K562 (cell line): ENCODE measurements around the gene FOXE1. TPM values are rescaled to one million over a fixed set of nuclear protein-coding genes. Genes with fewer than 3 reads are reported as not detected.

Experiments used
- ATAC-seq: fragments of 200-7000 bp; cut with Tn5 transposase; 3 replicates; pipeline ENCODE4 v1.9.1; 2020; ENCODE audit warnings: moderate library complexity
- BruUV-seq: library from RNA; stranded (reverse); fragments of 400-500 nt; replicated peaks from 2 replicates; lab custom pipeline; 2021; lab: Mats Ljungman, UMichigan
- CTCF ChIA-PET: fragments of 300-600 bp; formaldehyde crosslinking; extraction: SDS; loops from one replicate; lab custom pipeline; 2021; ENCODE audit warnings: low intra/inter-chr PET ratio; lab: Yijun Ruan, JAX
- POLR2A ChIA-PET: fragments of 300-600, 350-650 bp; sonication (Branson Sonifier 250); formaldehyde crosslinking; extraction: SDS; loops from one replicate; lab custom pipeline; 2021; ENCODE audit warnings: antibody characterized with exemption, inconsistent platforms; lab: Yijun Ruan, JAX
- DNase-seq, 4 experiments: peaks; one replicate each; pipeline versions ENCODE4 v3.0.0 to v3.0.0-alpha.2; 2011 to 2018; ENCODE audit warnings: low spot score in 3 of 4, mixed read lengths in 3 of 4; ENCODE audit errors: extremely low read depth in 1 of 4
- FAIRE-seq: peaks from 2 replicates; lab custom pipeline; 2011; peaks lifted over from hg19 to GRCh38; lab: Jason Lieb, UNC
- H2AFZ ChIP-seq: 2 replicates; pipeline ENCODE4 v1.6.0; 2011; ENCODE audit warnings: low read depth, low read length, control low read depth, inconsistent platforms
- H3K27ac ChIP-seq: fragments of 200-600 bp; 3 replicates; pipeline ENCODE4 v1.8.0; 2011; ENCODE audit warnings: low read depth, mild to moderate bottlenecking, control low read depth, inconsistent platforms, low read length, moderate library complexity, mixed read lengths; ENCODE audit errors: extremely low read depth
- H3K27me3 ChIP-seq, 2 experiments: fragments of 300-600 bp in 1 of 2; 2 replicates in 1 of 2; 3 replicates in 1 of 2; pipeline versions ENCODE4 v1.6.0 to v1.8.0; 2011; ENCODE audit warnings: inconsistent platforms in 2 of 2, low read length in 2 of 2, mild to moderate bottlenecking in 1 of 2, mixed read lengths in 1 of 2, moderate library complexity in 1 of 2; ENCODE audit not compliant: control insufficient read depth in 2 of 2, insufficient read depth in 2 of 2
- H3K36me3 ChIP-seq: fragments of 300-600 bp; 3 replicates; pipeline ENCODE4 v1.8.0; 2011; ENCODE audit warnings: mild to moderate bottlenecking, low read length, inconsistent platforms; ENCODE audit not compliant: control insufficient read depth, insufficient read depth
- H3K4me1 ChIP-seq, 2 experiments: fragments of 200-600 bp in 1 of 2; replicated peaks in 1 of 2; 2 replicates in 1 of 2; 3 replicates in 1 of 2; pipeline versions ENCODE4 v1.5.1 to v1.8.0; 2011; ENCODE audit warnings: inconsistent platforms in 2 of 2, low read length in 2 of 2, mild to moderate bottlenecking in 1 of 2, mixed read lengths in 1 of 2, moderate library complexity in 1 of 2; ENCODE audit not compliant: control insufficient read depth in 2 of 2, insufficient read depth in 2 of 2
- H3K4me2 ChIP-seq: 2 replicates; pipeline ENCODE4 v1.6.1; 2011; ENCODE audit warnings: low read length, control low read depth, inconsistent platforms, mixed read lengths; ENCODE audit not compliant: insufficient read depth
- H3K4me3 ChIP-seq: fragments of 200-600 bp; sonication (generic), shearing (Covaris generic); 2 replicates; pipeline ENCODE4 v1.5.1; 2016; ENCODE audit warnings: control low read depth, inconsistent platforms
- H3K79me2 ChIP-seq: fragments of 200-600 bp; 3 replicates; pipeline ENCODE4 v1.8.0; 2011; ENCODE audit warnings: low read length, inconsistent platforms; ENCODE audit not compliant: control insufficient read depth, insufficient read depth
- H3K9ac ChIP-seq, 2 experiments: 2 replicates each; pipeline versions ENCODE4 v1.6.0 to v1.6.1; 2011; ENCODE audit warnings: low read depth in 2 of 2, low read length in 2 of 2, control low read depth in 1 of 2, inconsistent platforms in 1 of 2, mild to moderate bottlenecking in 1 of 2, mixed read lengths in 1 of 2; ENCODE audit not compliant: insufficient read depth in 1 of 2
- H3K9me1 ChIP-seq: one replicate; pipeline ENCODE4 v1.6.0; 2011; ENCODE audit warnings: inconsistent platforms, mild to moderate bottlenecking, low read length, moderate library complexity; ENCODE audit not compliant: control insufficient read depth, insufficient read depth
- H3K9me3 ChIP-seq: replicated peaks from 2 replicates; pipeline ENCODE4 v1.5.1; 2011; ENCODE audit warnings: low read depth, low read length, inconsistent platforms; ENCODE audit not compliant: control insufficient read depth, insufficient read depth
- H4K20me1 ChIP-seq: replicated peaks from 2 replicates; pipeline ENCODE4 v1.6.1; 2011; ENCODE audit warnings: low read length, inconsistent platforms, mixed read lengths; ENCODE audit not compliant: control insufficient read depth, insufficient read depth
- FOSL1 ChIP-seq: fragments of 200-800 bp; sonication (Bioruptor generic); conservative IDR thresholded peaks from 2 replicates; pipeline ENCODE4 v1.6.1; 2016; ENCODE audit warnings: missing genetic modification characterization, missing compliant biosample characterization
- FOXM1 ChIP-seq, 2 experiments: fragments of 450-650 bp in 1 of 2; sonication (generic) in 1 of 2; formaldehyde crosslinking in 1 of 2; IDR thresholded peaks; 2 replicates each; pipeline versions ENCODE4 v1.6.1 to v1.9.0; 2017 to 2022; ENCODE audit warnings: low read depth in 2 of 2, mild to moderate bottlenecking in 2 of 2, missing genetic modification reagents in 1 of 2, moderate library complexity in 1 of 2
- HDAC8 ChIP-seq: fragments of 450-650 bp; IDR thresholded peaks from 2 replicates; pipeline ENCODE4 v1.6.1; 2016; ENCODE audit warnings: mild to moderate bottlenecking, missing genetic modification characterization, moderate library complexity, missing compliant biosample characterization
- HMGN3 ChIP-seq: IDR thresholded peaks from 2 replicates; pipeline ENCODE4 v1.6.1; 2011; ENCODE audit warnings: borderline replicate concordance, low read depth, mild to moderate bottlenecking, mixed read lengths, low read length; ENCODE audit not compliant: insufficient read length; ENCODE audit errors: extremely low read depth
- JUND ChIP-seq, 2 experiments: IDR thresholded peaks; 2 replicates in 1 of 2; 3 replicates in 1 of 2; pipeline ENCODE4 v1.6.1; 2011; ENCODE audit warnings: borderline replicate concordance in 2 of 2, low read depth in 2 of 2, low read length in 2 of 2, improper control_type of control experiment in 1 of 2, missing biosample characterization in 1 of 2, missing genetic modification characterization in 1 of 2, missing genetic modification reagents in 1 of 2
- OTX1 ChIP-seq: fragments of 450-650 bp; formaldehyde crosslinking; IDR thresholded peaks from 2 replicates; pipeline ENCODE4 v1.4.0; 2022; ENCODE audit warnings: mild to moderate bottlenecking
- PTTG1 ChIP-seq: fragments of 450-650 bp; IDR thresholded peaks from 2 replicates; pipeline ENCODE4 v1.6.1; 2016; ENCODE audit warnings: low read depth, mild to moderate bottlenecking, missing genetic modification characterization, missing compliant biosample characterization
- PYGO2 ChIP-seq: fragments of 450-650 bp; IDR thresholded peaks from 2 replicates; pipeline ENCODE4 v1.6.1; 2016; ENCODE audit warnings: mild to moderate bottlenecking, missing genetic modification characterization, moderate library complexity, missing compliant biosample characterization
- SMAD4 ChIP-seq: fragments of 250-450 bp; sonication (Bioruptor Pico); conservative IDR thresholded peaks from 2 replicates; pipeline ENCODE4 v1.8.0; 2021; ENCODE audit warnings: inconsistent platforms, mild to moderate bottlenecking, moderate library complexity
- SRSF3 ChIP-seq: fragments of 200-400 bp; formaldehyde crosslinking; IDR thresholded peaks from 2 replicates; pipeline ENCODE4 v1.6.1; 2016; ENCODE audit warnings: mild to moderate bottlenecking, low read length, moderate library complexity; ENCODE audit not compliant: insufficient read depth
- ZNF408 ChIP-seq: fragments of 250-450 bp; sonication (Bioruptor Pico); IDR thresholded peaks from 2 replicates; pipeline ENCODE4 v1.4.0; 2020; ENCODE audit warnings: low read depth, mild to moderate bottlenecking, moderate library complexity
- ZNF551 ChIP-seq: fragments of 250-450 bp; sonication (Bioruptor Pico); IDR thresholded peaks from 2 replicates; pipeline ENCODE4 v1.5.0; 2021; ENCODE audit warnings: mild to moderate bottlenecking, moderate library complexity
- ZNF668 ChIP-seq: fragments of 250-450 bp; sonication (Bioruptor Pico); IDR thresholded peaks from 2 replicates; pipeline ENCODE4 v1.8.0; 2022; ENCODE audit warnings: mild to moderate bottlenecking, inconsistent platforms
- ZNF695 ChIP-seq: fragments of 450-650 bp; formaldehyde crosslinking; IDR thresholded peaks from 2 replicates; pipeline ENCODE4 v1.4.0; 2020; ENCODE audit warnings: mild to moderate bottlenecking, moderate library complexity
- WGBS: fragments of 100-300 bp; shearing (Covaris generic); methylation state at CpG from one replicate; pipeline ENCODE4 v1.1.6; 2016; ENCODE audit warnings: low coverage, mixed read lengths; ENCODE audit not compliant: insufficient coverage; ENCODE audit errors: missing lambda C conversion rate; 5-methylcytosine and 5-hydroxymethylcytosine counted together
- in situ Hi-C: fragments of 300-500 bp; cut with MboI; formaldehyde crosslinking; loops from 4 replicates; pipeline ENCODE4 v1.15.0; 2018; ENCODE audit warnings: inconsistent platforms, mixed read lengths
- intact Hi-C: fragments of 100-400 bp; cut with micrococcal nuclease; formaldehyde crosslinking; loops from 2 replicates; pipeline ENCODE4 v1.14.2; 2022
- polyA plus RNA-seq, 8 experiments: library from polyadenylated mRNA; depleted of rRNA in 4 of 8; stranded (reverse) in 5 of 8; unstranded in 3 of 8; fragments of >200 nt; fragmentation: Nextera tagmentation in 2 of 8; fragmentation: Illumina TruSeq in 1 of 8; extraction: Ambion mirVana in 2 of 8; extraction: Trizol in 1 of 8; gene quantifications; 2 replicates each; pipeline versions ENCODE4 v1.2.1 to v1.2.3, GENCODE V29; 2011 to 2014; ENCODE audit warnings: inconsistent platforms in 1 of 8, missing spikeins in 1 of 8
- total RNA-seq, 7 experiments: library from RNA; depleted of rRNA in 6 of 7; stranded (reverse); fragments of >200 nt in 6 of 7; fragmentation: Illumina TruSeq in 2 of 7; extraction: Trizol in 2 of 7; gene quantifications; 2 replicates each; pipeline versions ENCODE4 v1.2.1 to v1.2.3, GENCODE V29; 2011 to 2021; ENCODE audit warnings: low replicate concordance in 1 of 7
- TF ChIP-seq, protein P1 (sequence below), 2 experiments: fragments of 450-650 bp in 1 of 2; sonication (generic) in 1 of 2; formaldehyde crosslinking in 1 of 2; IDR thresholded peaks in 1 of 2; conservative IDR thresholded peaks in 1 of 2; 2 replicates each; pipeline versions ENCODE4 v1.6.1 to v1.8.1; 2016 to 2023; ENCODE audit warnings: mild to moderate bottlenecking in 2 of 2, moderate library complexity in 2 of 2, inconsistent platforms in 1 of 2, missing genetic modification reagents in 1 of 2

Gene FOXE1
- total and polyA plus RNA-seq, 9 of the 15 experiments (the other 6 are each of a cell fraction or from before 2014, with no cell fraction given) = not detected

DNA sequence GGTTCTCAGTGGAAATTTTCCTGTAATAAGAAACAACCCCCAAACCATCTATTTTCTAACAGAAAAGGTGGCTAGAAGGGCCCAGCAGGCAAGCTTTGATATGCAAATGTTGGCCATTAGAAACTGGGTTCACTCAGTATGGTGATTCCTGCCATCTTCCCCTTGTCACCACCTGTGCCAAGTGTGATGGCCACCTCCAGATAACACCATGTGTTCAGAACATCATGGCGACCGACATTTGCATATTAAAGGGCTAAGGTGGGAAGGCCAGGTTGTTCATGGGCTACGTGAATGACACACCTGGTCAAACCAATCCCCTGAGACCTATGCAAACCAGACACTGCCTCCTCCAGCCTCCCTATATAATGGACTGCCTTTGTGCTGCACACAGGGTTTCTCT is 20.4 kb downstream of the FOXE1 start:
- peaks cover 6 to 31% of the 10 kb centered on the region in 2 experiments; a peak in 4 of 5 replicates for H3K27me3 ChIP-seq
- BruUV-seq = no TSS peak
- TF ChIP-seq ZNF408 = no peak
- TF ChIP-seq PTTG1 (tag) = no peak
- TF ChIP-seq ZNF551 = no peak
- no peak for TF ChIP-seq ZNF668 (CRISPR knock-in tag)
- TF ChIP-seq OTX1 = no peak
- no peak overlapping the region for H3K27ac ChIP-seq
- H3K36me3 ChIP-seq = no peaks in the 10 kb centered on the region
- CTCF ChIA-PET = no interaction called here
- no peaks in the 10 kb centered on the region for H3K9me3 ChIP-seq
- ATAC-seq (no peak), DNase-seq (no peak), FAIRE-seq (no peak)
- POLR2A ChIA-PET = interaction anchor here (0.7 to 1.6 kb wide), 2 partner anchors 10 to 37 kb away, joined by 3 to 7 read pairs; no protein-coding TSS in a partner anchor
- 8% methylated on average over 3 of the region's 3 CpGs for WGBS
- no peak overlapping the region for H3K4me3 ChIP-seq
- in situ Hi-C loops (no loop called here), intact Hi-C loops (no loop called here)
- H4K20me1 ChIP-seq = no peaks in the 10 kb centered on the region
- no peaks in the 10 kb centered on the region for H3K4me1 ChIP-seq
- no peak overlapping the region for H3K4me2 ChIP-seq
- no peaks in the 10 kb centered on the region for H3K9me1 ChIP-seq
- H3K79me2 ChIP-seq = no peaks in the 10 kb centered on the region
- H2AFZ ChIP-seq = no peak overlapping the region; the same call in 1 of the 2 replicates
- H3K9ac ChIP-seq = no peak overlapping the region

DNA sequence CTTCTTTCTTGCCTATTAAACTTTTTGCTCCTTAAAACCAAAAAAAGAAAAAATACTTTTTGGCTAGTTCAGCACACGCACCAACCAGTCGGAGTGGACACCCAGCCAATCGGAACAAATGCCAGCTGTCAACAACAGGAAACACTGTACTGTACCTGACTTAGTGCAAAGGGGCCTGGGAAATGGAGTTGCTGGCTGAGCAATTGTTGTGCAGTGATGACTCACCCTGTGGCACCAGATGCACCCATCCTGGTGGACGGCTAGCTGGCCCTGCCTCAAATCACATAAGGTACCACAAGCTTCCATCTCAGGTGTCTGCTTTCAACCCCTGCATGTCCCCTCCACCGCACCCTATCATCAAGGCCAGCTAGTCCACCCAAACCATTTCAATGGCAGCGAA is 20.9 kb downstream of the FOXE1 start:
- Histone ChIP-seq H4K20me1 (no peaks in the 10 kb centered on the region), H3K27me3 (peaks cover 6 to 31% of the 10 kb centered on the region in 2 experiments; a peak in 4 of 5 replicates), H3K4me3 (no peak overlapping the region), H3K9me1 (no peaks in the 10 kb centered on the region), H3K4me1 (no peaks in the 10 kb centered on the region), H3K4me2 (no peak overlapping the region), H3K36me3 (no peaks in the 10 kb centered on the region), H3K9ac (no peak overlapping the region), H3K9me3 (no peaks in the 10 kb centered on the region), H3K27ac (no peak overlapping the region), H2AFZ (no peak overlapping the region), H3K79me2 (no peaks in the 10 kb centered on the region)
- no TSS peak for BruUV-seq
- 0 out of 3 replicates have a peak, but pooled peaks have one; percentile 28 for ATAC-seq
- POLR2A ChIA-PET = interaction anchor here (0.7 to 1.6 kb wide), 2 partner anchors 10 to 36 kb away, joined by 3 to 7 read pairs; no protein-coding TSS in a partner anchor
- no peak for FAIRE-seq
- in situ Hi-C loops (no loop called here), intact Hi-C loops (no loop called here)
- CTCF ChIA-PET = no interaction called here
- DNase-seq = no peak
- 3% methylated on average over 6 of the region's 6 CpGs for WGBS
- TF ChIP-seq JUND (IDR thresholded peaks at IDR 0.05; ENCODE audit: borderline replicate concordance, low read depth, low read length) (peak; percentile 64), JUND (tag; IDR thresholded peaks at IDR 0.05; ENCODE audit: borderline replicate concordance, low read depth, low read length) (peak; percentile 39; the same call in 1 of the 3 replicates), SMAD4 (CRISPR knock-in tag) (no peak), ZNF695 (CRISPR knock-in tag) (no peak), HMGN3 (no peak), FOXM1 (IDR thresholded peaks at IDR 0.05; ENCODE audit: low read depth) (no peak), FOXM1 (CRISPR knock-in tag; IDR thresholded peaks at IDR 0.05; ENCODE audit: low read depth) (no peak), PYGO2 (no peak), SRSF3 (no peak), FOSL1 (tag) (peak; percentile 51; the same call in 1 of the 2 replicates), HDAC8 (tag) (no peak)
- TF ChIP-seq, protein P1, sequence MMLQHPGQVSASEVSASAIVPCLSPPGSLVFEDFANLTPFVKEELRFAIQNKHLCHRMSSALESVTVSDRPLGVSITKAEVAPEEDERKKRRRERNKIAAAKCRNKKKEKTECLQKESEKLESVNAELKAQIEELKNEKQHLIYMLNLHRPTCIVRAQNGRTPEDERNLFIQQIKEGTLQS (IDR thresholded peaks at IDR 0.05) = peak; percentile 72
- TF ChIP-seq, protein P1 (CRISPR knock-in tag; conservative IDR thresholded peaks at IDR 0.05) = no peak
